MM.1S (cell line): ENCODE results near the gene EYA2.

ENCODE experiments used
- EZH2 ChIP-seq: fragments of 300-600 bp; sonication (generic); optimal IDR thresholded peaks from 2 replicates; pipeline ENCODE3; 2017; ENCODE audit warnings: low read depth, mild to moderate bottlenecking, antibody characterized with exemption, low read length, mixed read lengths
- TF ChIP-seq, protein P1 (sequence below): fragments of 300-600 bp; sonication (generic); IDR thresholded peaks from 2 replicates; pipeline ENCODE4 v1.5.1; 2016; ENCODE audit warnings: antibody characterized with exemption, low read length, mixed read lengths

GRCh38 chr20:47221036-47221625, 326.5 kb downstream of the EYA2 start:
- TF ChIP-seq, protein P1, sequence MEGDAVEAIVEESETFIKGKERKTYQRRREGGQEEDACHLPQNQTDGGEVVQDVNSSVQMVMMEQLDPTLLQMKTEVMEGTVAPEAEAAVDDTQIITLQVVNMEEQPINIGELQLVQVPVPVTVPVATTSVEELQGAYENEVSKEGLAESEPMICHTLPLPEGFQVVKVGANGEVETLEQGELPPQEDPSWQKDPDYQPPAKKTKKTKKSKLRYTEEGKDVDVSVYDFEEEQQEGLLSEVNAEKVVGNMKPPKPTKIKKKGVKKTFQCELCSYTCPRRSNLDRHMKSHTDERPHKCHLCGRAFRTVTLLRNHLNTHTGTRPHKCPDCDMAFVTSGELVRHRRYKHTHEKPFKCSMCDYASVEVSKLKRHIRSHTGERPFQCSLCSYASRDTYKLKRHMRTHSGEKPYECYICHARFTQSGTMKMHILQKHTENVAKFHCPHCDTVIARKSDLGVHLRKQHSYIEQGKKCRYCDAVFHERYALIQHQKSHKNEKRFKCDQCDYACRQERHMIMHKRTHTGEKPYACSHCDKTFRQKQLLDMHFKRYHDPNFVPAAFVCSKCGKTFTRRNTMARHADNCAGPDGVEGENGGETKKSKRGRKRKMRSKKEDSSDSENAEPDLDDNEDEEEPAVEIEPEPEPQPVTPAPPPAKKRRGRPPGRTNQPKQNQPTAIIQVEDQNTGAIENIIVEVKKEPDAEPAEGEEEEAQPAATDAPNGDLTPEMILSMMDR: no peak
- no peak for TF ChIP-seq EZH2
